LHCN-M2 (cell line): Measurements from ENCODE around the gene ZNF468. TPM values are rescaled to one million over a fixed set of nuclear protein-coding genes. Genes with fewer than 3 reads are reported as not detected.
"Not testable (repeated sequence)": the region's sequence is repeated elsewhere in the genome, so short reads cannot be mapped to it uniquely, and the experiment has no call there.

Source experiments
- DNase-seq: peaks from one replicate; pipeline ENCODE4 v3.0.0-alpha.2; 2012; ENCODE audit warnings: low read depth
- polyA plus RNA-seq: library from polyadenylated mRNA; unstranded; fragments of >200 nt; gene quantifications from one replicate; pipeline ENCODE4 v1.2.1, GENCODE V29; 2012; ENCODE audit warnings: missing spikeins
- total RNA-seq: library from RNA; depleted of rRNA; stranded (reverse); fragments of >200 nt; gene quantifications from 2 replicates; pipeline ENCODE4 v1.2.3, GENCODE V29; 2014; rRNA removed

The ZNF468 gene
- 24.2 and 25.8 TPM in 2 replicates for total RNA-seq
- 5.7 TPM for polyA plus RNA-seq

- DNase-seq = peak; percentile 52
Measured at GRCh38 chr19:52857378-52858191, at the start of gene ZNF468. TSS of gene ZNF468 (minus strand) at chr19:52857619. CDS start at chr19:52854272, 3,347 bp downstream.

DNA sequence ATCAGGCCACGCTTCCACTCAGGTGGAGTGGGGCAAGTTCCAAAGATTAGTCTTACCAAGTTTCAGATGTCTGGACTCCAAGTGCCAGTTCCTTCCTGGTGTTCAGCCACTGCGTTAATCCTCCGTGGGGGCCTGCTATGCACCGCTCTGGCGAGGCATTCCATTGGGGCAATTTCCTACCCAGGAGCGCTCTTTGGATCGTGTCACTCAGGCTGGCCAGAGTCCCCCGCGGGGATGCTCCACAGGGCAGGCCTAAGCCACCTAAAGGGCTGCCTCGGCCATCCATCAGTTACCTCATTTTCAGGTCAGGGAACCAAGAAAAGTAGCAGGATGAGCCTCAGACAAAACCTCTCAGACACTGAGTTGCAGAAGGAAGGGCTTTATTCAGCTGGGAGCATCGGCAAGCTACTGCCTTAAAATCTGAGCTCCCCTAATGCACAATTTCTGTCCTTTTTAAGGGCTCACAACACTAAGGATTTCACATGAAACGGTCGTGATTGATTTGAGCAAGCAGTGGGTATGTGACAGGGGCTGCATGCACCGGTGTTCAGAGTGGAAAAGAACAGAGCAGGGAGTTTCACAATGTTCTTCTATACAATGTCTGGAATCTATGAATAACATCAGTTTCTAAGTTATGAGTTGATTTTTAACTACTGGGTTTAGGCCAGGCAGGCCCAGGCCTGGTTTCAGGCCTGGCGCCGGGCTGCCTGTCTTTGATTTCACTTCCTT, 46.8 kb upstream of the ZNF468 start:
- not testable (repeated sequence) for DNase-seq

DNA sequence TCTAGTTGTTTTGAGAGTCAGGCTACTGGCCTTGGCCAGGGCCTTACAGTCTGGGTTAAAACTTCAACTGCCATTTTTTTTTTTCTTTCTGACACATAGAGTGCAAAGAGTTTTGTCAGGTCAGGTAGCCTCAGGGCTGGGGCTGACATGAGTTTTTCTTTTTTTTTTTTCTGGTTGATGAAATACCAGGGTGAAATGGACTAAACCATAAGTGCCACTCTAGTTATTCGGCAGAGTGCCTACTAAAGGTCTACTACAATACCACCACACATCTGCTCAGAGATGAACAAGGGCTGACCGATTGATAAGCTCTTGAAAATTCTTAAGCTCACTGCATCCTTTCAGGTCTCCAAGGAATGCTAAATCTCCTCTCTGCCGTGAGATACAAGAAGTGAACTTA, 44.4 kb upstream of the ZNF468 start:
- no peak for DNase-seq

DNA sequence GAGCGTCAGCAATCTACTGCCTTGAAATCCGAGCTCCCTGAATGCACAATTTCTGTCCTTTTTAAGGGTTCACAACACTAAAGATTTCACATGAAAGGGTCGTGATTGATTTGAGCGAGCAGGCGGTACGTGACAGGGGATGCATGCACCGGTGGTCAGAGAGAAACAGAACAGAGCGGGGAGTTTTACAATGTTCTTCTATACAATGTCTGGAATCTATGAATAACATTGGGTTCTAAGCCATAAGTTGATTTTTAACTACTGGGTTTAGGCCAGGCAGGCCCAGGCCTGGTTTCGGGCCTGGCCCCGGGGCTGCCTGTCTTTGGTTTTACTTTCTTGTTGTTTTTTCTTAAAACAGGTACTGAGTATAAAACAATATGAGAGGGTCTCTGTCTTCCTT, 41.2 kb upstream of the ZNF468 start:
- not testable (repeated sequence) for DNase-seq

DNA sequence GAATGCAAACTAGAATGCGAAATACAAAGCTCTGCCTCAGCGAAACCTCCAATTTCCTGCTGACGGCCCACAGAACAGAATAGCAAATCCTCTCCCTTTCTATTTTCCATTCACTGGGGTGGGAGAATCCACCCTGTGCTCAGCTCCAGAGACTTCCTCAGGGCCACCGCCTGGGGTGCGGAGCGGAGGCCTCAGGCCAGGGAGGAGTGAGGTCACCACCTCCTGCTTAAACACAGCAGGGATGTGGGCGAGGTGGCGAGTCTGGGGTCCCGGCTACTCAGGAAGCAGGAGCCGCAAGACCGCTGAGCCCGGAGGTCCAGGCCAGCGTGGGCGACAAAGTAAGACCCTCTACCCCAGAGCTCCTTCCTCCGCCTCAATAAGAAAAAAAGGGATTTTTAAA, 40.7 kb upstream of the ZNF468 start:
- no peak for DNase-seq

GRCh38 chr19:52897138-52897935, 39.9 kb upstream of the ZNF468 start, which contains the start of gene ZNF320:
TSS of gene ZNF320 (minus strand) at chr19:52897635. CDS start at chr19:52890255, 7,380 bp downstream.
- peak; percentile 81 for DNase-seq

DNA sequence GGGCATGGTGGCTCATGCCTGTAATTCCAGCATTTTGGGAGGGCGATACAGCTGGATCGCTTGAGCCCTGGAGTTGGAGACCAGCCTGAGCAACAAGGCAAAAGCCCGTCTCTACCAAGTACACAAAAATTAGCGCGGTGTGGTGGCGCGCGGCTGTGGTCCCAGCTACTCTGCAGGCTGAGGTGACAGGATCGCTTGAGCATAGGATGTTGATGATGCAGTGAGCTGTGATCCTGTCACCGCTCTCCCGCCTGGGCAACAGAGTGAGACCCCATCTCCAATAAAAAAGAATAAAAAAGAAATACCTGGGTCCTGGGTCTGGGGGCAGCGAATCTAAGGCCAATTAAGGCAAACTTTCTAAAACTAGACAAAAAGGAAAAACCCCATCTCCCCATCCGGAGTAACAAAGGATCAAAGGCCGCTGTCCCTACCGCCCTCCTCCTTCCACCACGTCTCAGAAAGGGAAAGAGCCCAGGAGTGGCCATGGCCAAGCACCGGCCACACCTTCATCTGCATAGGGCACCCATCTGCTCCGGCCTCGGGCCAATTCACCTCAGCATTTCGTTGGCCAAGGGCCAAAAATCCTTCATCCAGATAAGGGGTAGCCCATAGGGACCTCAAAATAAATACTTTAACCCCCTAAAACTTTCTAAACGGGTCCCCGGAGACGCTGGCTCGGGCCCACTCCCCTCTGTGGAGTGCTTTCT, 39.2 kb upstream of the ZNF468 start:
- peak; percentile 7 for DNase-seq

GRCh38 chr19:52891336-52891735, 33.9 kb upstream of the ZNF468 start:
- no peak for DNase-seq

- no peak for DNase-seq
Measured at GRCh38 chr19:52889931-52890330, 32.5 kb upstream of the ZNF468 start.

DNA sequence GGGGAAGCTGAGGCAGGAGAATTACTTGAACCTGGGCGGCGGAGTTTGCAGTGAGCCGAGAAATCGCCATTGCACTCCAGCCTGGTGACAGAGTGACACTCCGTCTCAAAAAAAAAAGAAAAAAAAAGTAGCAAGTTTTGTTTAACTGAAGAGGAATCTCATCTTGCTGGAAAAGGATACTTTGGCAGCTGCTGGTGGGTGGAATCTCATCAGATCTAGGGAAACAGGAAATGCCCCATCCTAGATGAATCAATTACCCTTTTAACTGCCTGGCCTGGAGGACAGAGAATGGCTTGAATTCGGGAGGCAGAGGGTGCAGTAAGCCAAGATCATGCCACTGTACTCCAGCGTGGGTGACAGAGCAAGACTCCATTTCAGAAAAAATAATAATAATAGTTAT, 31.7 kb upstream of the ZNF468 start:
- no peak for DNase-seq

GRCh38 chr19:52880895-52881389, 23.5 kb upstream of the ZNF468 start:
- no peak for DNase-seq

- DNase-seq = not testable (repeated sequence)
Measured at GRCh38 chr19:52872996-52873395, 15.6 kb upstream of the ZNF468 start.

DNA sequence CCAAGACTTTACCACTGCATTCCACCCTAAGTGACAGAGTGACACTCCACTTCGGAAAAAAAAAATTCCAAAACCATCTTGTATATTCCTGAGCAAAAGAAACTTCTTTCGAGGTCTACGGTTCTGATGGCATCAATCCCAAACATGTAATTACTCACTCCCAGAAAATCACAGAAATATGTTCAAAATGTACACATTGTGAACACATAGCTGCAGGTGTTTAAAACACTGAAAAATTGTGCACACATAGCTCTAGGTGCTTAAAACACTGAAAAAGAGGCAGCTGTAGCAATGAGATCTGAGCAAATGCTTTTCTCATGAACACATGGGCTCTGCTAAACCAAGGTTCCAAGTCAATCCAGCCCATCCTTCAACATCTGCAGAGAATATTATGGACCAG, 14.0 kb upstream of the ZNF468 start:
- no peak for DNase-seq

DNA sequence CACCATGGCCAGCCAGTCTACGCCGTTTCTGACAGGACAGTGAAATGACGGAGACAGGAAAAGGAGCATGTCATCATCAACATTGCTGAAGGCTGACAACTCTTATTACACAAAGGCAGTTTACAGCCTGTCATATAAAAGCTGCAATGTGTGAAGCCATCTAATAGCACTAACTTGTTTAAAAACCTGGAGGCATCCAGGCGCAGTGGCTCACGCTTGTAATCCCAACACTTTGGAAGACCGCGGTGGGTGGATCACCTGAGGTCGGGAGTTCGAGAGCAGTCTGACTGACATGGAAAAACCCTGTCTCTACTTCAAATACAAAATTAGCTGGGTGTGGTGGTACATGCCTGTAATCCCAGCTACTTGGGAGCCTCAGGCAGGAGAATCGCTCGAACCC, 10.6 kb upstream of the ZNF468 start:
- DNase-seq = not testable (repeated sequence)

GRCh38 chr19:52856540-52857377, 660 bp downstream of the ZNF468 start:
- peak; percentile 30 for DNase-seq

GRCh38 chr19:52847352-52847751, 10.1 kb downstream of the ZNF468 start:
- DNase-seq = not testable (repeated sequence)

DNA sequence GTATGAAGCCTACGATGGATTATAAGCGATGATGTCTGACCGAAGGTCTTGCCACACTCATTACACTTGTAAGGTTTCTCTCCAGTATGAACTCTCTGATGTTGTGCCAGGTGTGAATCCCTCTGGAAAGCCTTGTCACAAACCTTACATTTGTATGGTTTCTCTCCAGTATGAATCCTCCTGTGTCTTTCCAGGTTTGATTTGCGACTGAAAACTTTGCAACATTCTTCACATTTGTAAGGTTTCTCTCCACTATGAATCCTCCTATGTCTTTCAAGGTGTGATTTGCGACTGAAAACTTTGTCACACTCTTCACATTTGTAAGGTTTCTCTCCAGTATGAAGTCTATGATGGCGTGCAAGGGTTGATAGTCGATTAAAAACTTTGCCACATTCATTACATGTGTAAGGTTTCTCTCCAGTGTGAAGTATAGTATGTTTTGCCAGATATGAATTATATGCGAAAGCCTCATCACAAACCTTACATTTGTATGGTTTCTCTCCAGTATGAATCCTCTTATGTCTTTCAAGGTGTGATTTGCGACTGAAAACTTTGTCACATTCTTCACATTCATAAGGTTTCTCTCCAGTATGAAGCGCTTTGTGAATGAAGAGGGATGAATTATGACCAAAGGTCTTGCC, 16.5 kb downstream of the ZNF468 start:
- not testable (repeated sequence) for DNase-seq

DNA sequence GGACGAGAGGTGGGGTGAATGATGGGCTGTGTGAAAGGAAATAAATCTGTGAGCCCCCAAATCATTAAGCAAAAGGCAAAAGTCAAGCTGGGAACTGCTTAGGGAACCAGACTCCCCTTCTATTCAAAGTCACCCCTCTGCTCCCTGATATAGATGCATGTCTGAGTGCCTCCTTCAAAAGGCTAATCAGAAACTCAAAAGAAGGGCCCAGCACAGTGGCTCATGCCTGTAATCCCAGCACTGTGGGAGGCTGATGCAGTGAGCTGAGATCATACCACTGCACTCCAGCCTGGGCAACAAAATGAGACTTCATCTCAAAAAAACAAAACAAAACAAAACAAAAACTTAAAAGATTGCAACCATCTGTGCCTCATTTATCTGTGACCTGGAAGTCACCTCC, 23.1 kb downstream of the ZNF468 start:
- not testable (repeated sequence) for DNase-seq

DNA sequence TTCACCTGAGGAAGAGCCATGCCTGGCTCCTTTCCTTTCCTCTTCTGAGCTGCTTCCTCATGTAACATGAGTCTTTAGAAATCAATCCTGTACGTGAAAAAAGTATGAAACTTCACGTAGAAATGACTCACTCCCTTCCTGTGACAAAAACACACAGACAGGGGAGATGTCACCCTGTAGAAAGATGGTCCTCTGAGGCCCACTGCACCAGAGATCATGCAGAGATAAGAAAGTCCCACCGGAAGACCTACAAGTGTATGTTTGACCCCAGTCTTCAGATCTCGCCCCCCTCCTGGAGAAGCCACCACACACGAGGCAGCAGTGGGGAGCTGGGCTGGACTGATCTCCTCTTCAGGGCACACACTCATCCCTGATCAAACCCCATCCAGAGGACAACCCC, 23.9 kb downstream of the ZNF468 start:
- not testable (repeated sequence) for DNase-seq
